GM12872 (cell line): ENCODE measurements around the gene TTYH3.

Experiments
- TF ChIP-seq, protein P1 (sequence below): IDR thresholded peaks from 3 replicates; pipeline ENCODE4 v1.5.1; 2011; ENCODE audit warnings: low read depth, mild to moderate bottlenecking, low read length, moderate library complexity; ENCODE audit not compliant: insufficient read depth

The TTYH3 gene

GRCh38 chr7:2670720-2671391, 39.1 kb downstream of the TTYH3 start:
- TF ChIP-seq, protein P1, sequence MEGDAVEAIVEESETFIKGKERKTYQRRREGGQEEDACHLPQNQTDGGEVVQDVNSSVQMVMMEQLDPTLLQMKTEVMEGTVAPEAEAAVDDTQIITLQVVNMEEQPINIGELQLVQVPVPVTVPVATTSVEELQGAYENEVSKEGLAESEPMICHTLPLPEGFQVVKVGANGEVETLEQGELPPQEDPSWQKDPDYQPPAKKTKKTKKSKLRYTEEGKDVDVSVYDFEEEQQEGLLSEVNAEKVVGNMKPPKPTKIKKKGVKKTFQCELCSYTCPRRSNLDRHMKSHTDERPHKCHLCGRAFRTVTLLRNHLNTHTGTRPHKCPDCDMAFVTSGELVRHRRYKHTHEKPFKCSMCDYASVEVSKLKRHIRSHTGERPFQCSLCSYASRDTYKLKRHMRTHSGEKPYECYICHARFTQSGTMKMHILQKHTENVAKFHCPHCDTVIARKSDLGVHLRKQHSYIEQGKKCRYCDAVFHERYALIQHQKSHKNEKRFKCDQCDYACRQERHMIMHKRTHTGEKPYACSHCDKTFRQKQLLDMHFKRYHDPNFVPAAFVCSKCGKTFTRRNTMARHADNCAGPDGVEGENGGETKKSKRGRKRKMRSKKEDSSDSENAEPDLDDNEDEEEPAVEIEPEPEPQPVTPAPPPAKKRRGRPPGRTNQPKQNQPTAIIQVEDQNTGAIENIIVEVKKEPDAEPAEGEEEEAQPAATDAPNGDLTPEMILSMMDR, result peak; percentile 98

DNA sequence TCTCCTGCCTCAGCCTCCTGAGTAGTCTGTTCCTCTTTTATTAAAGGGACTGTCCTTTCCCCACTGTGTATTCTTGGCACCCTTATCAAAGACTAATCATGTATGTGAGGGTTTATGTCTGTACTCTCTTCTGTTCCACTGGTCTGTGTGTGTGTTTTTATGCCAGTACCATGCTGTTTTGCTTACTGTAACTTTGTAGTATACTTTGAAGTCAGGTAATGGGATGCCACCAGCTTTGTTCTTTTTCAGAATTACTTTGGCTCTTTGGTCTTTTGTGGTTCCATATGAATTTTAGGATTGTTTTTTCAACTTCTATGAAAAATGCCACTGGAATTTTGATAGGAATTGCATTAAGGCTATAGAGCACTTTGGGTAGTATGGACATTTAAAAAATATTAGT, 42.1 kb downstream of the TTYH3 start:
- TF ChIP-seq, protein P1, result no peak

GRCh38 chr7:2675256-2675764, 43.5 kb downstream of the TTYH3 start:
- TF ChIP-seq, protein P1, result no peak

DNA sequence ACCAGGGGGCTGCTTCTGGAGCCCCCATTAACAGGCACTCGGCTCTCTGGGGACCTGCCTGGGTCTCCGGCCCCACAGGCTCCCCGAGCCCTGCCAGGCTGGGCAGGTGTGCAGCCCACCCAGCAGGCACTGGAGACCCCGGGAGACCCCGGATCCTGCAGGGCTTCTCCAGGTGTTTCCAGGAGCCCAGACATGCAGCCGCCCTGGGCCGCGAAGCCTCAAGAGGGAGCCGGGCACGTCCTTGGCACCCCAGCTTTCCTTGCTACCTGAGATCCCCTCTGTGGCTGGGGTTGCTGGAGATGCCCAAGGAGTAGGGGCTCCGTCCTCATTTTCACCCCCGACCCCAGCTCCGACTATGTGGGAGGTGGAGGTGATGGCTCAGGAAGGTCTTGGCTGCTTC, 48.5 kb downstream of the TTYH3 start:
- TF ChIP-seq, protein P1, result no peak

- TF ChIP-seq, protein P1, result peak; percentile 75
These were observed 49.2 kb downstream of the TTYH3 start for GRCh38 chr7:2680792-2681490.

GRCh38 chr7:2681929-2682799, 50.4 kb downstream of the TTYH3 start:
- TF ChIP-seq, protein P1, result no peak

DNA sequence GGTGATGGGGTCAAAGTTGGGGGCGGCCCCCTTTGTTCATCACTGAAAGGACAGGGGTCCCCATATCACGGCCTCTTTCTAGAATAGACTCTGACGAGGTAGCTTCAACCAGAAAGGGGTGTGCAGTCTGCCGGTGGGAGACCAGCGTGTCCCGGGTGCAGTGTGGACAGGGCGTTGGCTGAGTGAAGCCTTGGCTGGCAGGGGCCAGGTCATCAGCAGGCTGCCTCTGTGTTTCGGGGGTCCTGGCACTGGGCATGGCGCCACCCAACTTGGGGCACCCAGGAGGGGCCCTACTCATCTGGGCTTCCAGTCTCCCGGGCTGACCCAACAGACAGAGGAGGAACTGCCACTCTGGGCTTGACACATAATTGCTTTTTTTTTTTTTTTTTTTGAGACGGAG, 52.7 kb downstream of the TTYH3 start:
- TF ChIP-seq, protein P1, result no peak
